Stomach (tissue), 4 donors: Measurements from ENCODE around the gene RIMBP2.

ENCODE experiments used
- POLR2AphosphoS5 ChIP-seq, 3 donors: sonication (generic); formaldehyde crosslinking; IDR thresholded peaks; one replicate each; pipeline ENCODE4 v1.6.1; 2016; ENCODE audit warnings: antibody characterized with exemption in 3 of 3
- TF ChIP-seq, protein P1 (sequence below), 7 experiments: fragments of 450-650 bp in 4 of 7; fragments of 200-600 bp in 3 of 7; sonication (generic) in 3 of 7; IDR thresholded peaks; one replicate each; pipeline ENCODE4 v1.5.1; 2016 to 2019; ENCODE audit warnings: antibody characterized with exemption in 7 of 7, control low read depth in 2 of 7, mild to moderate bottlenecking in 1 of 7

DNA sequence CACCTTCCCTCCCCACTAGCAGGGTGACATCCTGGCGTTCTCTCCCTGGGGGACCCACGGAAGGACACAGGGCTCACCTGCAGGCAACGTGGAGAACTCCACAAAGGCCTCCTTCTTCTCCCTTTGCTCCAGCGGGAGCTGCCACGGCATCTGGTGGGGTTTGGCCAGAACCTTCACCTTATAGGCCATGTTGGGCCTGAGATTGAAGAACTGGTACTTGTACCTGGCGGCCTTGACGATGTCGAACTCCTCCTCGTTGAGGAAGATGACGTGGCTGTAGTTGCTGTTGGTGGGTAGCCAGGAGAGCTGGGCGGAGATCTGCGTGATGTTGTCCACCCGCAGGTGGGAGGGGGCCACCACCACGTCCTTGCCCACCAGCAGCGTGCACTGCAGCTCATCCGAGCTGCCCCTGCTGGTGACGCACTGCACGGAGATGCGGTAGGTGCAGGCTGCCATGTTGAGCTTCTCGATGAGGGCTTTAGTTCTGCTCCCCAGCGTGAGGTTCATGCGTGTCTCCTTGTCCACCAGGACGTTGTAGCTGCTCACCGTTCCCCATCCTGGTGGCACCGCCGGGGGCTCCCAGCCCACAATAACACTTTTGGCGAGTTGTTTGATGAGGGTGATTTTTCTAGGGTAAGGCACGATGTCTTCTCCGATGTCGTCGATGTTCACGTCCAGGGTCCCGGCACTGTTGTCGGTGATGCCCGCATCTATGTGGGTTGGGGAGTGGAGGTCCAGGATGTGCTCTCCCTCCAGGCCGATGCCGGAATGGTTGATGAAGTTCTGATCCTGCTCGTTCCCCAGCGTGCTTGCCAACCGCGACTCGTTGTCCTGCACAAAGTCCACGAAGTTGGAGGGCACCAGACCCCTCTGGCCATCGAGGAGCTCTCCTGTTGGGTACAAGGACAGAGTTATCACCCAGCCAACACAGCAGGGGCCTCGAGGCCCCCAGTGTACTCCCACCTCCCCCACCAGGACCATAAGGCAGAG, 274.0 kb downstream of the RIMBP2 start:
- no peak for TF ChIP-seq POLR2AphosphoS5 (IDR thresholded peaks at IDR 0.05)
- TF ChIP-seq, protein P1, sequence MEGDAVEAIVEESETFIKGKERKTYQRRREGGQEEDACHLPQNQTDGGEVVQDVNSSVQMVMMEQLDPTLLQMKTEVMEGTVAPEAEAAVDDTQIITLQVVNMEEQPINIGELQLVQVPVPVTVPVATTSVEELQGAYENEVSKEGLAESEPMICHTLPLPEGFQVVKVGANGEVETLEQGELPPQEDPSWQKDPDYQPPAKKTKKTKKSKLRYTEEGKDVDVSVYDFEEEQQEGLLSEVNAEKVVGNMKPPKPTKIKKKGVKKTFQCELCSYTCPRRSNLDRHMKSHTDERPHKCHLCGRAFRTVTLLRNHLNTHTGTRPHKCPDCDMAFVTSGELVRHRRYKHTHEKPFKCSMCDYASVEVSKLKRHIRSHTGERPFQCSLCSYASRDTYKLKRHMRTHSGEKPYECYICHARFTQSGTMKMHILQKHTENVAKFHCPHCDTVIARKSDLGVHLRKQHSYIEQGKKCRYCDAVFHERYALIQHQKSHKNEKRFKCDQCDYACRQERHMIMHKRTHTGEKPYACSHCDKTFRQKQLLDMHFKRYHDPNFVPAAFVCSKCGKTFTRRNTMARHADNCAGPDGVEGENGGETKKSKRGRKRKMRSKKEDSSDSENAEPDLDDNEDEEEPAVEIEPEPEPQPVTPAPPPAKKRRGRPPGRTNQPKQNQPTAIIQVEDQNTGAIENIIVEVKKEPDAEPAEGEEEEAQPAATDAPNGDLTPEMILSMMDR (IDR thresholded peaks at IDR 0.05): no peak
